Measurements from ENCODE around the gene EPRS1.
A peak's percentile ranks its signal among the peaks of the same experiment; 100 is the strongest.

The EPRS1 gene

DNA sequence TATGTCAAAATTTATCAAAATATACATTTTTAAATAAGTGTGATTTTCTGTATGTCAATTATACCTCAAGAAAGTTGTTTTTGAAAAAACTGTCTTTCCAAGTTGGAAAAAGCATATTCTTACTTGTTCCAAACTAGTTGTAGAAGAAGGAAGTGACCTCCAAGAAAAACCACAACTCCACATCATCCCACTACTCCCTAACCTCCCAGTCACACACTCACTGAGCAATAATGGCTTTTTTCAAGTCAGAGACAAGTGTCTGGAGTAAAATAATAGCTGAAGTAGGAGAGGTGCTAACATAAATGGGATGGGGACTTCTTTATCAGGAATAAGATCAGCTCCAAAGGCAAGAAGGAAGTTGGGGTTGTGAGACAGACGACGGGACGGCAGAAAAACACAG is 13.4 kb downstream of the EPRS1 start:
- no peak for DNase-seq (ENCODE audit: low read depth in 2 of 2)
- H3K4me3 ChIP-seq (replicated peaks in 1 of 2; ENCODE audit: low read depth in 2 of 2, low read length in 2 of 2): no peak overlapping the region

GRCh38 chr1:220031287-220031686 is 15.0 kb downstream of the EPRS1 start:
- no peak for DNase-seq (ENCODE audit: low read depth in 2 of 2)
- TF ChIP-seq CTCF (IDR thresholded peaks at IDR 0.05; ENCODE audit: low read depth, low read length): no peak
- H3K4me3 ChIP-seq (replicated peaks in 1 of 2; ENCODE audit: low read depth in 2 of 2, low read length in 2 of 2): no peak overlapping the region

More for the DNA sequence above, 13.4 kb downstream of the EPRS1 start:
- TF ChIP-seq CTCF (IDR thresholded peaks at IDR 0.05; ENCODE audit: low read depth, low read length): no peak

DNA sequence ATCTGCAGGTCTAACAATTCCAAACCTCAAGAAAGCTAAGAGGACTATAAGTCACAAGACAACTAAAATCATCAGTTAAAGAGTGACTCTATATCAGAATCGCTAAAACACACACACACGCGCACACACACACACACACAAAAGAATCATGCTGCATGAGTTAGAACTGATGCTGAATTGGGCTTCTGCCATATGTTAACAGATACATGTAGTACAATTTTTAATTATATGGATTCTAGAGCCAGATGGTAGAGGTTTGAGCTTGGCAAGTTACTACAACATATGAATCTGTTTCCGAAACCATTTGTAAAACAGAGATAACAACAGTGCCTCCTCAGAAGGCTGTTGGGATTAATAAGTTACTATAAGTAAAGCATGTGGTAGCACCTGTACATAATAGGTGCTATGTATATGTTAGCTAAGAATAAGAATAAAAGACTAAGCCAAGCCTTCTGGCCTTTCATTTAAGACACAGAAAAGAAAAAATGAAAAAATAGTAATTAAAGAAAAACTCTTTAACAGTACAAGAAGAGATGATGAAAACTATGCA is 17.9 kb downstream of the EPRS1 start:
- DNase-seq (ENCODE audit: low read depth in 2 of 2): no peak
- TF ChIP-seq CTCF (IDR thresholded peaks at IDR 0.05; ENCODE audit: low read depth, low read length): no peak
- H3K4me3 ChIP-seq (replicated peaks in 1 of 2; ENCODE audit: low read depth in 2 of 2, low read length in 2 of 2): no peak overlapping the region

- H3K4me3 ChIP-seq (replicated peaks in 1 of 2; ENCODE audit: low read depth in 2 of 2, low read length in 2 of 2): no peak overlapping the region
- no peak for DNase-seq (ENCODE audit: low read depth in 2 of 2)
- no peak for TF ChIP-seq CTCF (IDR thresholded peaks at IDR 0.05; ENCODE audit: low read depth, low read length)
Measured at GRCh38 chr1:220019071-220019470, 27.2 kb downstream of the EPRS1 start.

GRCh38 chr1:220013497-220013896 is 32.8 kb downstream of the EPRS1 start:
- no peak overlapping the region for H3K4me3 ChIP-seq (replicated peaks in 1 of 2; ENCODE audit: low read depth in 2 of 2, low read length in 2 of 2)
- TF ChIP-seq CTCF (IDR thresholded peaks at IDR 0.05; ENCODE audit: low read depth, low read length): no peak
- peak; percentile 55 to 59 for DNase-seq (ENCODE audit: low read depth in 2 of 2)

DNA sequence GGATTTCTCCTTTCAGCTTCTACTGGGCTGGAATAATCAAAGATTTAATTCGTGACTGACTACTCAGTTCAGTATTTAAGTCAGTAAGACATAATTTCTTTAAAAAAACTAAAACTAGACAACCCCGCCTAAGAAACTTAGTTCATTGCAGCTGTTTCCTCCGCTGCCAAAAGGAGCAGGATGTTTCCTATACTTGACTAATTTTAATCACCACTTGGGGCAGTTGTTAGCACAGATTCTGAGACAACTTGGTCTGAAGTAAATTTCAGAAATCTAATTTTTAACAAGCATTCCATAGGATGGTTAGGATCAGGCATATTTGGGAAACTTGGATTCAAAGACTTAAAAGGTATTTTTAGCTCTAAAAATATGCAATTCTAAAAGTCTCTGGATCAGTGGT is 34.0 kb downstream of the EPRS1 start:
- TF ChIP-seq CTCF (IDR thresholded peaks at IDR 0.05; ENCODE audit: low read depth, low read length): no peak
- DNase-seq (ENCODE audit: low read depth in 2 of 2): peak; percentile 21 to 48
- no peak overlapping the region for H3K4me3 ChIP-seq (replicated peaks in 1 of 2; ENCODE audit: low read depth in 2 of 2, low read length in 2 of 2)

GRCh38 chr1:220011620-220012019 is 34.7 kb downstream of the EPRS1 start:
- no peak for DNase-seq (ENCODE audit: low read depth in 2 of 2)
- H3K4me3 ChIP-seq (replicated peaks in 1 of 2; ENCODE audit: low read depth in 2 of 2, low read length in 2 of 2): no peak overlapping the region
- no peak for TF ChIP-seq CTCF (IDR thresholded peaks at IDR 0.05; ENCODE audit: low read depth, low read length)

Measured in cardiac fibroblast (primary cell).